ENCODE results near the gene DMWD.

The DMWD gene

DNA sequence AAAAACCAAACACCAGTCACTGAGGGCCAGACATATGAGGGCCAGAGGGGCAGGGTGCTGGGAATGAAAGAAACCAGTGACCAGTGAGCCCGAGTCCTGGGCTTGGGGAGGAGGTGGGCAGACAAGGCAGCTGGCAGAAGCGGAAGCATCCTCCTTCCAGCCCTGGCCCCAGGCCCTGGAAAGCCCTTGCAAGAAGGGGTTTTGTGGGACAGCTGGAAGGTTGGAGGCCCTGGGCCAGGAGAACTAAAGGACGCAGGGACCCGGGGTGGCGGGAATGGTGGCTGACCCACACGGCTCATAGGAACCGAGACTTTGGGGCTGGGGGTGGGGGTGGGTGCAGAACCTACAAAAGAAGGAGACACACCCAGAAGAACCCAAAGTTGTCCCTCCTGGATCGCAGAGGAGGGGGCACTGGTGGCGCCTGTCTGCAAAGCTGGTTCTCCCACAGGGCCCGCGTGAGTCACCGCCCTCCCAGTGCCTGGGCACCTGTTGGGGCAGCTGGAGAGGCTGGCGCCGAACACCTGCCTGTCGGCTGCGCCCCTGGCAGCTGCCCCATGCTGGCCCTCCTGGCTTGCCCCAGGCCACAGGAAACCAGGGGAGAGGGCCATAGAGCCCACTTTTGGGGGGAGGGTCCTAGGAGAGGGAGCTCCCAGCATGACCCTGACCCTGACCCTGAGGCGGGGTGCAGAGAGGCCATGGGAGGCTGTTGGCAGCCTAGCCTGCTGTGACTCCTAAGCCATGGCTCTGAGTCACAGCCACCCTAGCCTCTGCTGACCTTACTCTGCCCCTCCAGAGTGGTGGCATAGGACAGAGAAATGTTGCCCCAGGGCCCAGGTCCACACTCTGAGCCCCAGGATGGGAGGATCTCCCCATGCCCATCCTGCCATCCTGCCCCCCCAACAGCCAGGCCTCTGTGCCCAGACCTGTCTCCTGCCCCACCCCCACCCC is 11.2 kb downstream of the DMWD start:
- TF ChIP-seq, protein P1, sequence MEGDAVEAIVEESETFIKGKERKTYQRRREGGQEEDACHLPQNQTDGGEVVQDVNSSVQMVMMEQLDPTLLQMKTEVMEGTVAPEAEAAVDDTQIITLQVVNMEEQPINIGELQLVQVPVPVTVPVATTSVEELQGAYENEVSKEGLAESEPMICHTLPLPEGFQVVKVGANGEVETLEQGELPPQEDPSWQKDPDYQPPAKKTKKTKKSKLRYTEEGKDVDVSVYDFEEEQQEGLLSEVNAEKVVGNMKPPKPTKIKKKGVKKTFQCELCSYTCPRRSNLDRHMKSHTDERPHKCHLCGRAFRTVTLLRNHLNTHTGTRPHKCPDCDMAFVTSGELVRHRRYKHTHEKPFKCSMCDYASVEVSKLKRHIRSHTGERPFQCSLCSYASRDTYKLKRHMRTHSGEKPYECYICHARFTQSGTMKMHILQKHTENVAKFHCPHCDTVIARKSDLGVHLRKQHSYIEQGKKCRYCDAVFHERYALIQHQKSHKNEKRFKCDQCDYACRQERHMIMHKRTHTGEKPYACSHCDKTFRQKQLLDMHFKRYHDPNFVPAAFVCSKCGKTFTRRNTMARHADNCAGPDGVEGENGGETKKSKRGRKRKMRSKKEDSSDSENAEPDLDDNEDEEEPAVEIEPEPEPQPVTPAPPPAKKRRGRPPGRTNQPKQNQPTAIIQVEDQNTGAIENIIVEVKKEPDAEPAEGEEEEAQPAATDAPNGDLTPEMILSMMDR (IDR thresholded peaks at IDR 0.05; ENCODE audit: insufficient read depth, low read length, poor library complexity, severe bottlenecking) = no peak
- TF ChIP-seq EZH2phosphoT487 (conservative IDR thresholded peaks at IDR 0.05; ENCODE audit: low read length) = no peak
- no peaks in the 10 kb centered on the region for H3K36me3 ChIP-seq (ENCODE audit: low read length)
- no peaks in the 10 kb centered on the region for H3K27me3 ChIP-seq (ENCODE audit: low read length)
- H3K27ac ChIP-seq (ENCODE audit: low read depth, low read length) = no peak overlapping the region
- H3K4me3 ChIP-seq (ENCODE audit: insufficient read depth, low read length, poor library complexity, severe bottlenecking) = no peak overlapping the region
- H3K4me2 ChIP-seq (ENCODE audit: low read depth, low read length, poor library complexity, severe bottlenecking) = no peak overlapping the region
- H3K9me3 ChIP-seq (ENCODE audit: insufficient read depth, low read length) = no peaks in the 10 kb centered on the region
- H3K9ac ChIP-seq (ENCODE audit: low read length) = no peak overlapping the region
- H3K79me2 ChIP-seq (ENCODE audit: insufficient read depth, low read length) = no peaks in the 10 kb centered on the region
- H3F3A ChIP-seq (ENCODE audit: insufficient read depth) = peaks cover 3% of the 10 kb centered on the region; the same call in 1 of the 2 replicates
- no peaks in the 10 kb centered on the region for H3K9me2 ChIP-seq (replicated peaks; ENCODE audit: insufficient read depth, low read length)
- no peaks in the 10 kb centered on the region for H4K20me1 ChIP-seq (ENCODE audit: low read depth, low read length)
- H2AFZ ChIP-seq (ENCODE audit: low read depth, low read length, severe bottlenecking) = no peak overlapping the region

DNA sequence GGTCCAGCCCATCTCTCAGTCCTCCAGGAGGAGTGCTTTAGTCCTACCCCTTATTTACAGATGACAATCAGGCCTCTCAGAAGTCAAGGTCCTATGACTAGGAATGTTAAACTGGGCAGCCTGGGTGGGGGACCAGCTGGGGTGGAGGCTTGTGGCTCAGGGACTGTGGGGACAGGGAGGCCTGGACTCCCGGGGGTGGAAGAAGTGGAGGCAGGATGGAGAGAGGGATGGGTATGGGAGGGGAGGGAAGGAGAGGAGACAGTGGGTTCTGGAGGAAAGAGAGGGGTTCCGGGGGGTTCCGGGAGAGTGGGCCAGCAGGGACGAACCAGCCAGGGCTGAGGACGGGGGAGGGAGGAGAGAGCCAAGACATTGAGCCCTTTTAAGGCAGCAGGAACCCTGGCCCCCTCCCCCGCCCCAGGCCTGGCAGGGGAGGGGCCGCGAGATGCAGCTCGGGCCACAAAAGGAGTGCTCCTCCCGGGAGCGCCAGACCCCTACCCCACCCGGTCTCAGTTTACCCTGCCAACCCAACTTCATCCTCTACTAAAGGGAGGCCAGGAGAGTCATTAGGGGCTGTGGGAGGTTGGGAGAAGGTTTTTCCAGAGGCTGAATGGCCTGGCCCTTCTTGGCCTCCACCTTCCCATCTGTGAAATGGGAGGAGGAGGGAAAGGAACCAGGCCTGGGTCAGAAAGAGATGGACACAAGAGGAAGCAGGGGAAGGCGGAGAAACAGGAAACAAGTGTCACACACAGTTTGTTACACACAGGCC is 12.0 kb downstream of the DMWD start:
- TF ChIP-seq, protein P1 (IDR thresholded peaks at IDR 0.05; ENCODE audit: insufficient read depth, low read length, poor library complexity, severe bottlenecking) = no peak
- no peak for TF ChIP-seq EZH2phosphoT487 (conservative IDR thresholded peaks at IDR 0.05; ENCODE audit: low read length)
- no peak overlapping the region for H2AFZ ChIP-seq (ENCODE audit: low read depth, low read length, severe bottlenecking)
- H3K9me2 ChIP-seq (replicated peaks; ENCODE audit: insufficient read depth, low read length) = no peaks in the 10 kb centered on the region
- no peaks in the 10 kb centered on the region for H3K27me3 ChIP-seq (ENCODE audit: low read length)
- no peak overlapping the region for H3K9ac ChIP-seq (ENCODE audit: low read length)
- peaks cover 3% of the 10 kb centered on the region; the same call in 1 of the 2 replicates for H3F3A ChIP-seq (ENCODE audit: insufficient read depth)
- H3K9me3 ChIP-seq (ENCODE audit: insufficient read depth, low read length) = no peaks in the 10 kb centered on the region
- H4K20me1 ChIP-seq (ENCODE audit: low read depth, low read length) = no peaks in the 10 kb centered on the region
- no peaks in the 10 kb centered on the region for H3K79me2 ChIP-seq (ENCODE audit: insufficient read depth, low read length)
- H3K36me3 ChIP-seq (ENCODE audit: low read length) = no peaks in the 10 kb centered on the region
- H3K4me3 ChIP-seq (ENCODE audit: insufficient read depth, low read length, poor library complexity, severe bottlenecking) = no peak overlapping the region
- H3K27ac ChIP-seq (ENCODE audit: low read depth, low read length) = no peak overlapping the region
- no peak overlapping the region for H3K4me2 ChIP-seq (ENCODE audit: low read depth, low read length, poor library complexity, severe bottlenecking)

DNA sequence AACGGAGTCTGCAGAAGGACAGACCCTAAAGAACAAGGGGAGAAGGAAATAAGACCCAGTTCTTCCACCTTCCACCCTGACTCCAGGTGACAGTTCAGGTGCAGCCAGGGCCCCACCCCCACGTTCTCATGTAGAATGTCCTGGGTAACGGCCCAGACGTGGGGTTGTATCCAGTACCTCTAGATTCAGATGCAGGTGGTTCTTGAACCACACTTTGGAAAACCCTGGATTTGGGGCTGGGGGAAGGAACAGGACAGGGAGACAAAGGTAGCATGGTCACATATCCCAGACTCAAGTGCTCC is 12.5 kb downstream of the DMWD start:
- no peaks in the 10 kb centered on the region for H3K27me3 ChIP-seq (ENCODE audit: low read length)
- no peak overlapping the region for H3K27ac ChIP-seq (ENCODE audit: low read depth, low read length)
- no peaks in the 10 kb centered on the region for H3K79me2 ChIP-seq (ENCODE audit: insufficient read depth, low read length)
- no peaks in the 10 kb centered on the region for H3K36me3 ChIP-seq (ENCODE audit: low read length)
- no peak overlapping the region for H3K9ac ChIP-seq (ENCODE audit: low read length)
- H3F3A ChIP-seq (ENCODE audit: insufficient read depth) = peaks cover 3% of the 10 kb centered on the region; the same call in 1 of the 2 replicates
- H3K4me2 ChIP-seq (ENCODE audit: low read depth, low read length, poor library complexity, severe bottlenecking) = no peak overlapping the region
- no peak overlapping the region for H3K4me3 ChIP-seq (ENCODE audit: insufficient read depth, low read length, poor library complexity, severe bottlenecking)
- H2AFZ ChIP-seq (ENCODE audit: low read depth, low read length, severe bottlenecking) = no peak overlapping the region
- H3K9me3 ChIP-seq (ENCODE audit: insufficient read depth, low read length) = no peaks in the 10 kb centered on the region
- H4K20me1 ChIP-seq (ENCODE audit: low read depth, low read length) = no peaks in the 10 kb centered on the region
- no peak for TF ChIP-seq EZH2phosphoT487 (conservative IDR thresholded peaks at IDR 0.05; ENCODE audit: low read length)
- TF ChIP-seq, protein P1 (IDR thresholded peaks at IDR 0.05; ENCODE audit: insufficient read depth, low read length, poor library complexity, severe bottlenecking) = no peak
- no peaks in the 10 kb centered on the region for H3K9me2 ChIP-seq (replicated peaks; ENCODE audit: insufficient read depth, low read length)

All from SU-DHL-6 (cell line).